ENCODE results near the gene CBY2. TPM values are rescaled to one million over a fixed set of nuclear protein-coding genes. Genes with fewer than 3 reads are reported as not detected.

Gene CBY2
- total RNA-seq, 4 donors from 2014 or later: not detected

- no peaks in the 10 kb centered on the region for H3K36me3 ChIP-seq
- H3K27ac ChIP-seq: no peak overlapping the region
- H3K9me3 ChIP-seq: no peaks in the 10 kb centered on the region
- DNase-seq: no peak
- no peak for TF ChIP-seq POLR2A (IDR thresholded peaks at IDR 0.05)
- TF ChIP-seq, protein P1, sequence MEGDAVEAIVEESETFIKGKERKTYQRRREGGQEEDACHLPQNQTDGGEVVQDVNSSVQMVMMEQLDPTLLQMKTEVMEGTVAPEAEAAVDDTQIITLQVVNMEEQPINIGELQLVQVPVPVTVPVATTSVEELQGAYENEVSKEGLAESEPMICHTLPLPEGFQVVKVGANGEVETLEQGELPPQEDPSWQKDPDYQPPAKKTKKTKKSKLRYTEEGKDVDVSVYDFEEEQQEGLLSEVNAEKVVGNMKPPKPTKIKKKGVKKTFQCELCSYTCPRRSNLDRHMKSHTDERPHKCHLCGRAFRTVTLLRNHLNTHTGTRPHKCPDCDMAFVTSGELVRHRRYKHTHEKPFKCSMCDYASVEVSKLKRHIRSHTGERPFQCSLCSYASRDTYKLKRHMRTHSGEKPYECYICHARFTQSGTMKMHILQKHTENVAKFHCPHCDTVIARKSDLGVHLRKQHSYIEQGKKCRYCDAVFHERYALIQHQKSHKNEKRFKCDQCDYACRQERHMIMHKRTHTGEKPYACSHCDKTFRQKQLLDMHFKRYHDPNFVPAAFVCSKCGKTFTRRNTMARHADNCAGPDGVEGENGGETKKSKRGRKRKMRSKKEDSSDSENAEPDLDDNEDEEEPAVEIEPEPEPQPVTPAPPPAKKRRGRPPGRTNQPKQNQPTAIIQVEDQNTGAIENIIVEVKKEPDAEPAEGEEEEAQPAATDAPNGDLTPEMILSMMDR (IDR thresholded peaks at IDR 0.05): no peak
- no peaks in the 10 kb centered on the region for H3K27me3 ChIP-seq
- H3K4me1 ChIP-seq: no peaks in the 10 kb centered on the region
- no peak overlapping the region for H3K4me3 ChIP-seq
Measured at GRCh38 chr13:45695198-45695730, 6.9 kb upstream of the CBY2 start.

DNA sequence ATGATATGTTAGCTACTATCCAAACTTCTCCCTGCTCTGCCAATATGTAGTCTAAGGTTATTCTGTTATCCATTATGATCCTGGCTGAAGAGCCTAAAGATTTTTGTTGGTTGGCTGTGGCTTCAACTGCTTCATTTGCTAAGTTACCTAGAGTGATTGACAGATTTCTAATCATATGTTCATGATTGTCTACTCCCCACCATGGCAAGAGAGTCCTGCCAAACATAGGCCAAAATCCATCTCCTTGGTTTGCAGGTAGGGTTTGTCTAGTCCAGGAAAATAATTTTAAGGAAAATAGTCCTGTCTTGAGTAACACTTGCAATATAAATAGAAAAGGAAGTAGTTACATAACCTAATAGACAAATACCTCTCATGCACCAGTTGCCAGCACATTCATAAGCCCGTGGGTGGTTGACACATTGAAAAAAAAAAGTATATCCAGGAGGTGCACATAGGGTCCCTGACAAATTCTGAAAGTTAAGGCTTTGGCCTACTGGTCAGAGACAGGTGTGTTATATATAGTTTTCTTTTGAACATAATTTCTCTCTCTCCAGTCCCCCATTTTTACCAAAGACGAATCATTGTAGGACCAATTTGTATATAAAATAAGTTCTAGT is 5.4 kb upstream of the CBY2 start:
- Histone ChIP-seq H3K4me1 (no peaks in the 10 kb centered on the region), H3K36me3 (no peaks in the 10 kb centered on the region), H3K27ac (no peak overlapping the region), H3K4me3 (no peak overlapping the region), H3K9me3 (no peaks in the 10 kb centered on the region), H3K27me3 (no peaks in the 10 kb centered on the region)
- TF ChIP-seq, protein P1 (IDR thresholded peaks at IDR 0.05): no peak
- TF ChIP-seq POLR2A (IDR thresholded peaks at IDR 0.05): no peak
- DNase-seq: no peak

- no peaks in the 10 kb centered on the region for H3K9me3 ChIP-seq
- no peak overlapping the region for H3K27ac ChIP-seq
- no peak overlapping the region for H3K4me3 ChIP-seq
- no peak for TF ChIP-seq POLR2A (IDR thresholded peaks at IDR 0.05)
- TF ChIP-seq, protein P1 (IDR thresholded peaks at IDR 0.05): no peak
- no peaks in the 10 kb centered on the region for H3K4me1 ChIP-seq
- H3K36me3 ChIP-seq: no peaks in the 10 kb centered on the region
- no peaks in the 10 kb centered on the region for H3K27me3 ChIP-seq
- DNase-seq: no peak
Measured at GRCh38 chr13:45700971-45701900, 884 bp upstream of the CBY2 start.

GRCh38 chr13:45702869-45703391 is 810 bp downstream of the CBY2 start:
- TF ChIP-seq POLR2A (IDR thresholded peaks at IDR 0.05): no peak
- TF ChIP-seq, protein P1 (IDR thresholded peaks at IDR 0.05): no peak
- H3K27ac ChIP-seq: no peak overlapping the region
- H3K27me3 ChIP-seq: no peaks in the 10 kb centered on the region
- DNase-seq: no peak
- H3K4me3 ChIP-seq: no peak overlapping the region
- H3K4me1 ChIP-seq: no peaks in the 10 kb centered on the region
- H3K9me3 ChIP-seq: no peaks in the 10 kb centered on the region
- H3K36me3 ChIP-seq: no peaks in the 10 kb centered on the region

- TF ChIP-seq, protein P1 (IDR thresholded peaks at IDR 0.05): no peak
- no peak for TF ChIP-seq POLR2A (IDR thresholded peaks at IDR 0.05)
- H3K36me3 ChIP-seq: no peaks in the 10 kb centered on the region
- no peak for DNase-seq
- no peak overlapping the region for H3K27ac ChIP-seq
- no peak overlapping the region for H3K4me3 ChIP-seq
- H3K27me3 ChIP-seq: no peaks in the 10 kb centered on the region
- no peaks in the 10 kb centered on the region for H3K9me3 ChIP-seq
- no peaks in the 10 kb centered on the region for H3K4me1 ChIP-seq
Measured at GRCh38 chr13:45704211-45704739, 2.2 kb downstream of the CBY2 start.
